HG03039 (cell line): Measurements from ENCODE around the gene ELL3.
"Not testable (repeated sequence)": the region's sequence is repeated elsewhere in the genome, so short reads cannot be mapped to it uniquely, and the experiment has no call there.

ENCODE experiments used
- ATAC-seq: cut with Tn5 transposase; IDR thresholded peaks from one replicate; pipeline ENCODE4 v1.9.1; 2021; ENCODE audit warnings: mild to moderate bottlenecking, moderate library complexity; ENCODE audit not compliant: unreplicated experiment

ELL3 gene

GRCh38 chr15:43776718-43777266, at the start of gene ELL3:
ELL3 (minus strand) TSS chr15:43776966; CDS start chr15:43776901, 65 bp downstream.
- peak; percentile 33 for ATAC-seq

DNA sequence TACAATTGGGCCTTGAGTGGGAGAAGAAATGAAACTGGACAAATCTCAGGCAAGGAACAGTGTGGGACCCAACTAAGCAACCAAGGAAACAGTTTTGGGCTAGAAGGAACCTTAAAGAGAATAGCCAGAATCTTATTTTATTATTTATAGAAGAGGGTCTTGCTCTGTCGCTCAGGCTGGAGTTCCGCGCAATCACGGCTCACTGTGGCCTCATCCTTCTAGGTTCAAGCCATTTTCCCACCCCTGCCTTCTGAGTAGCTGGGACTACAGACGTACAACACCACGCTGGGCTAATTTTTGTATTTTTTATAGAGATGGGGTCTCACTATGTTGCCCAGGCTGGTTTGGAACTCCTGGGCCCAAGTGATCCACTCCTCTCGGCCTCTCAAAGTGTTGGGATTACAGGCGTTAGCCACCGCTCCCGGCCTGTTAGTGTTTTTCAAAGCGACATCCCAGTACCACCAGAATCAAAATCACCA, 49.3 kb upstream of the ELL3 start:
- ATAC-seq, result no peak

DNA sequence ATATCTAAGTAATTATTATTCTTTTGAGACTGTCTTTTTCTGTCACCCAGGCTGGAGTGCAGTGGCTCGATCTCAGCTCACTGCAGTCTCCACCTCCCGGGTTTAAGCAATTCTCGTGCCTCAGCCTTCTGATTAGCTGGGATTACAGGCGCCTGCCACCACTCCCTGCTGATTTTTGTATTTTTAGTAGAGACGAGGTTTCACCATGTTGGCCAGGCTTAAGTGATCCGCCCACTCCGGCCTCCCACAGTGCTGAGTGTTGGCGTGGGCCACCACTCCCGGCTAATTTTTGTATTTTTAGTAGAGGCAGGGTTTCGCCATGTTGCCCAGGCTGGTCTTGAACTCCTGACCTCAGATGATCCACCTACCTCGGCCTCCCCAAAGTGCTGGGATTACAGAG, 48.5 kb upstream of the ELL3 start:
- ATAC-seq, result not testable (repeated sequence)

DNA sequence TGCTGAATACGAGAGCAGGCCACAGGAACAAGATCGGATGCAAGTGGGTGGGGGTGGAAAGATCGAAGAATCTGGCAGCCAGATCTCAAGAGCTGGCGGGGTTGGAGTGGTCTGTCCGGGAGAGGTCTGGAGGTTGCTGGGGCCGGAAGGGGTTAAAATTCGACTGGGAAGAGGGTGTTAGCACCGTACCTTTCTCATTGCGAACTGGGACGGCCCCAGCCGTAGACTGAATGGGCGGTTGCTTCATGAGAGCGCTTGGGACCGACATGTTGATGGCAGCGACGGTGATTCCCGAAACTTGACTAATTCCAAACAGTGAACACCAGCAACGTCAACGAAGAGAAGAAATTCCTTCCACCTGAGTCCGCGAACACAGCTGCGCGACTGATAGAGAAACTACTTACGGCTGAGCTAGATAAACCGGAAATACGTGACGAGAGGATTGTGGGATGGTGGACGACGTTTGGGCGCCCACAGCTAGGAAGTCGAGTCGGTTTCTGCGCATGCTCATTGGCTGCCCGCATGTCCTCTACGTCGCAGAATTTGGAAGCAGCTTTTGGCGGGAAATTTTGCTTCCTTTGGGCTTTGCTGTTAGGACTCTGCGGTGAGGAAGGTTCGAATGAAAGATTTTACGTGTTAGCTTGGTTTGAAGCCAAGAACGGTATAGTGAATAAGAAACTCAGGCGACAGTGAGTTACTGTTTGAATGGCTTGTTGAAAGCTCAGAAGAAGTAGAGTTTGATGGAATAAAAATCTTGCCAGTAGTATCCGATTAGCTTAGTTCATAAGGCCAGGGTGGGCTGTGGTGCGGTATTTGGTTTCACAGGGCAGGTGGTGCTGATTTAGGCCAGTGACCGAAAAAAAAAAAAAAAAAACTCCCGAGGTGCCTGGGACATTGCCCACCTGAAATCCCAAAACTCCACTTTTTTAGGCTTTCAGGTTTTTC, 47.8 kb upstream of the ELL3 start, which contains the start of gene MFAP1:
Gene MFAP1 (minus strand): TSS at position 389 of the 945 bp plus-strand sequence. CDS start 121 bp downstream, at position 268.
- peak; percentile 58 for ATAC-seq

DNA sequence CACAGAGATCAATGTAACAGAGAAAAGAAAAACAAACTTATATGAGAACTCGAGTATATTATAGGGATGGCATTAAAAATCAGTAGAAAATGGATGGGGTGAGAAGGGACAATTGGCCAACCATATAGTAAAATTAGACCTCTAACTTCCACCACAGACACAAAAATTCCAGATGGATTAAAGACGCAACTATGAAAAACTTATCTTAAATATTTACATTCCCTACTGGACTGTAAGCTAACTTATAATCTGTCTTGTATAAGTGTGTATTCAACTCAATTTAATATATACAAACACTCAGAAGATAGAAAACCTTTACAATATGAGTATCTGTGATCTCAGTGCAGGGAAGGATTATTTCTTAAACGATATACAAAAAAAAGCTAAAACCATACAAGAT, 44.7 kb upstream of the ELL3 start:
- no peak for ATAC-seq

DNA sequence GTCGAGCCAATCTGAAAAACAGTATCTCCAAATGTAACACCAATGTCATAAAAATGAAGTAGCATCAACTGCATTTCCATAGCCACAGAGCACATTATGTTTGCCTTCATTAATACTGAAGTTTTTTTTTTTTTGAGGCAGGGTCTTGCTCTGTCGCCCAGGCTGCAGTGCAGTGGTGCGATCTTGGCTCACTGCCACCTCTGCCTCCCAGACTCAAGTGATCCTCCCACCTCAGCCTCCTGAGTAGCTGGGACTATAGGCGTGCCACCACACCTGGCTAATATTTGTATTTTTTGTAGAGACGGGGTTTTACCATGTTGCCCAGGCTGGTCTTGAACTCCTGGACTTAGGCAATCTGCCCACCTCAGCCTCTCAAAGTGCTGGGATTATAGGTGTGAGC, 38.3 kb upstream of the ELL3 start:
- ATAC-seq, result not testable (repeated sequence)

GRCh38 chr15:43808960-43809678, 32.4 kb upstream of the ELL3 start:
- no peak for ATAC-seq

DNA sequence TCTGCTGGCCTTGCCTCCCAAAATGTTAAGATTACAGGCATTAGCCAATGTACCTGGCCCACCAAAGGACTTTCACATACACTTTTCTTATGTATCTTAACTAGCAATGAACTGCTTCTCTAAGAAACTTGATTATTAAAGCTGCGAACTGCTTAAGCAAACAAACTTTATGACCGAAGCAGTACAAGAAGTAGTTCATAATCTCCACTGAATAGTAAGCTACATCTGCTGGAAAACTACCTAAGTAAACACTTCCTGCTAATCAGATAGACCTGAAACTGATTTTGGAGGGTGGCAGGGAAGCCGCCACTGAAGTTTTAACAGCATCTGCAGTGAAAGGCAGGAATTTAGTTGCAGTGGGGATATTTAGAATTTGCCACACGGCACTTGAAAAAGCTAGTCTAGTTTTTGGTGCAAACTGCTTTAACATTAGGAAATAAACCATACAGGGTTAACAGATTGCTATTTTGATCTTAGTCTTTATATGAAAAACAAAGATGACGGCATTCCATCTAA, 31.7 kb upstream of the ELL3 start:
- no peak for ATAC-seq

- not testable (repeated sequence) for ATAC-seq
These were observed 25.9 kb upstream of the ELL3 start for GRCh38 chr15:43802676-43803075.

GRCh38 chr15:43800286-43801141, 23.7 kb upstream of the ELL3 start, which contains the start of gene HYPK:
HYPK (plus strand) TSS chr15:43800599; CDS start chr15:43800623, 24 bp downstream.
- peak; percentile 81 for ATAC-seq

DNA sequence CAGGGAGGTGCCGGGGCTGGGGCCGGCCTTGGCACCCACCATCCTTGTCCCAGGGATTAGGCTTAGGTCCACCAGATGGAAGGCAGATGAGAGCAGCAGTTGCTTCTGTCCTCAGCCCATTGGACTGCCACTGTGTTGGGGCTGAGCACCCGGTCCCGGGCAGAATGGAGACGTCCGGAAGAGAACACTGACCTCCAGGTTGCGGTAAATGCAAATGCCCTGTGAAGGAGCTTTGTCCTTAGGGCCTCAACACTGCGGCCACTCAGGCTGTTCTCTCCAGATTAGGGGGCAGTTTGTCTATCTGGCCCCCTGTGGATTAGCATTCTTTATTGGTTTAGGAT, 23.1 kb upstream of the ELL3 start, which contains the start of gene SERINC4:
Gene SERINC4 (minus strand): TSS at position 276 of the 341 bp plus-strand sequence. CDS start 234 bp downstream, at position 42.
- ATAC-seq, result no peak

GRCh38 chr15:43799209-43799944, 22.6 kb upstream of the ELL3 start:
- no peak for ATAC-seq

DNA sequence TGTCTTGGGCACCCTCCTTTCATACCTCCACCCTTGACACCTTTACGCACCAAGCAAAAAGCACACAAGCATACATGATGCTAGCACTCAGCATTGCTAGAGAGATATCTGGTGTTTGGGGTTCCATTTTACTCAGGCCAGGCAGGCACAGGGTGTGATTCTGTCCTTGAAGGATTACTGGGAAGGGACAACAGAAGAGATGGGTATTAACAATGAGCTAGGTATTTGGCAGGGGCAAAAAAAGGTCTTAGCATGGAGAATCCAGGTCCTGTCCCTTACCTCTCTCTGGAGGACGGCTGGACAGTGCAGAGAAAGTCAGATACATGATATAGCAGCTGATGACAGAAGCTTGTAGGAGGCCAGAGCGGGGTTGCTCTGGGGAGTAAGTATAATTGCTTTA, 19.8 kb upstream of the ELL3 start:
- ATAC-seq, result no peak

GRCh38 chr15:43795997-43796396, 19.2 kb upstream of the ELL3 start:
- ATAC-seq, result no peak

- no peak for ATAC-seq
These were observed 18.4 kb upstream of the ELL3 start for GRCh38 chr15:43795197-43795596.

DNA sequence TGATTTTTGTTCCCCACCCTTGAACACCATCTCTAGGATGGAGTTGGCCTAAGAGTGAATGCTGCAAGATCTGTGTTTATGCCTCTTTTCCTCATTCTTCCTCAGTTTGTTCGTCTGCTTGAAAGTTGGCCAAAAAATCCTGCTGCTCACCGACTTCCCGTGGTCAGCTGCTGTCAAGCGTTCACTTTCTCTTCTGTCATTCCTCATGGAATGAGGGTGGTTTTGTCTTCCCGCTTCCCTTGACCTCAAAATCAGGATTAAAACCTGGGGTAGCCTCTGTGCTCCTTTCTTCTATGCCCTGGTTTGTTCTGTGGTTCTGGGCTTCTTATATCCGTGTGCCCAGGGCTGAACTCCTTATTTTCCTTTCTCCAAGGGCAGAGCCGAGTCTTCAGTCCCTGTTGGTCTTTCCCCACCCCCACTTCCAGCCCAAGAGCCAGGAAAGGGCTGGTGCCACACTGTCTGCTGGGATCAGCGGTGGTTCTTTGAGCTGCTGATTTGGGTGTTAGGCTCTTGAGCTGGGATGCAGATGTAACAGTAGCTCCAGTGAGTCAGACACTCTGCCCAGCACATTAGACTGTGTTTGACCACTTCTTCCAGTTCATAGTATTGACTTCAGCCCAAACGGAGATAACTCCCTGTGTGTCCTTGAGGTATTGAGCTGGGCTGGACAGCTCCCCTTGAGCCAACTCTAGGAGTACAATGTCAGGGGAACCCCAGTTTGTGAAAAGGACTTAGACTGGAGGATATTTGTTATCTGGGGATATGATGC, 17.7 kb upstream of the ELL3 start:
- no peak for ATAC-seq

- ATAC-seq, result no peak
These were observed 16.9 kb upstream of the ELL3 start for GRCh38 chr15:43793647-43794046.

GRCh38 chr15:43792761-43793476, 16.2 kb upstream of the ELL3 start:
- ATAC-seq, result no peak
